ENCODE data around the gene COX6A1. TPM values are rescaled to one million over a fixed set of nuclear protein-coding genes. Genes with fewer than 3 reads are reported as not detected.
"Not testable (repeated sequence)": the region's sequence is repeated elsewhere in the genome, so short reads cannot be mapped to it uniquely, and the experiment has no call there.

Gene COX6A1
- total RNA-seq, 1 experiment from 2014 or later = 423 TPM

DNA sequence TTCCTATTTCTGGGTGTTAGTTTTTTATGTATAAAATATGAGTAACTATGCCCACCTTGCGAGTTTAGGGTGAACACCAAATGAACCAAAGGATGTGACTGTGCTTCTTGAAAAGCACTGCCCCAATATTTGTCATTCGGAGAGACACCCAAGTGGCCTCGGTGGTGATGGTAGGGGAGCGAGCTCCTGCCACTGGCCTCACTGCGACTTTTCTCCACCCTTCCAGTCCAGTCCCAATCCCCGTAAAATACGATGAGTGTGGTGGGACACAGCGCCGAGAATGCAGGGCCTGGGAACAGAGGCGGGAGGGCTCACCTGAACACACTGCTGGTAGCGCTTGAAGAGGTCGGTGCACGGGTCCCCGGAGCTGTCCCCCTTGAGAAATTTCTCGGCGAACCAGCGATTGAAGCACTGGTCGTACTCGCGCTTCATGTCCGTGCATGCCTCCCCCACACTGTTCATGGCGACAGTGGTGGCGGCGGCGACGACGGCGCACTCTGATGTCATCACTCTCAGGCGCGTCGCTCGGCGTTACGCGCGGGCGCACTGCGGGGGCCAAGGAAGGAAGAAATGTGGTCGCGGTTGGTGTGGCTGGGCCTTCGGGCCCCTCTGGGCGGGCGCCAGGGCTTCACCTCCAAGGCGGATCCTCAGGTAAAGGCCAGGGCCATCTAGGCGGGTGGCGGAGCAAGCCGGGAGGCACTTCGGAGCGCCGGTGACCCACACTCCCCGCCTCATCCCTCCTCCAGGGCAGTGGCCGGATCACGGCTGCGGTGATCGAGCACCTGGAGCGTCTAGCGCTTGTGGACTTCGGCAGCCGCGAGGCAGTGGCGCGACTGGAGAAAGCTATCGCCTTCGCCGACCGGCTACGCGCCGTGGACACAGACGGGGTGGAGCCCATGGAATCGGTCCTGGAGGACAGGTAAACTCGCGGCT, 8.3 kb downstream of the COX6A1 start, which contains the start of the genes GATC and TRIAP1:
TSS of gene GATC (plus strand) at position 534 of the 933 bp plus-strand sequence. CDS start at position 571, 37 bp downstream.
TSS of gene TRIAP1 (minus strand) at position 474 of the 933 bp plus-strand sequence. CDS start at position 462, 12 bp downstream.
- peak within 1 kb of the TSS; percentile 54 for H3K27ac ChIP-seq
- peak; percentile 78 to 84 for DNase-seq
- H3K36me3 ChIP-seq = peaks cover 18% of the 10 kb centered on the region
- peaks cover 4% of the 10 kb centered on the region; the same call in 1 of the 2 replicates for H3K4me1 ChIP-seq
- no peaks in the 10 kb centered on the region for H3K27me3 ChIP-seq
- no peaks in the 10 kb centered on the region for H3K9me3 ChIP-seq (replicated peaks)
- peak within 1 kb of the TSS; percentile 94 for H3K4me3 ChIP-seq

DNA sequence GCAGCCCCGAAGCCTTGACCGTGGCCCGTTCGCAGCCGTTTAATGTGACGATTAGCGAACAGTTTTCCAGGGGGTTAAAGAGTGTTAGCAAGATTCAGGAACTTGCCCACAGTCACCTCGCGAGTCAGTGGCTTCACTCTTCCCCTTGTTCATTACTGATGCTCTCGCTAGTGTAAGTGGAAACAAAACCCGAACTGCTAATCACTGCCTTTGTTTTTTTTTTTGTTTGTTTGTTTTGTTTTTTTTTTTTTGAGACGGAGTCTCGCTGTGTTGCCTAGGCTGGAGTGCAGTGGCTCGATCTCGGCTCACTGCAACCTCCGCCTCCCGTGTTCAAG, 8.9 kb downstream of the COX6A1 start:
- not testable (repeated sequence) for H3K27me3 ChIP-seq; DNase-seq; H3K4me1 ChIP-seq; H3K9me3 ChIP-seq (replicated peaks)
- Histone ChIP-seq H3K36me3 (peaks cover 18% of the 10 kb centered on the region), H3K4me3 (peak overlapping the region; percentile 94), H3K27ac (peak overlapping the region; percentile 54)

DNA sequence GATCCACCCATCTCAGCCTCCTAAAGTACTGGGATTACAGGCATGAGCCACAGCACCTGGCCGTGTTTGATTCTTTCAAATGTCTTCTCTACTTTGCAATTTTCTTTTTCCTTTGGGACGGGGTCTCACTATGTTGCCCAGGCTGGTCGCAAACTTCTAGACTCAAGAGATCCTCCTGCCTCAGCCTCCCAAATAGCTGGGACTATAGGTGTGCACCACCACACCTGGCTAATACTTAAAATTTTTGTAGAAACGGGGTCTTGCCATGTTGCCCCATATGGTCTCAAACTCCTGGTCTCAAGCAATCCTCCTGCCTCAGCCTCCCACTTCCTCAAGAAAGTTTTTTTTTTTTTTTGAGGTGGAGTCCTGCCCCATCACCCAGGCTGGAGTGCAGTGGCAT, 10.1 kb downstream of the COX6A1 start:
- Histone ChIP-seq H3K27me3 (no peaks in the 10 kb centered on the region), H3K27ac (no peak overlapping the region), H3K9me3 (replicated peaks) (no peaks in the 10 kb centered on the region), H3K36me3 (peaks cover 16% of the 10 kb centered on the region), H3K4me1 (peaks cover 4% of the 10 kb centered on the region; the same call in 1 of the 2 replicates), H3K4me3 (no peak overlapping the region)
- DNase-seq = no peak

DNA sequence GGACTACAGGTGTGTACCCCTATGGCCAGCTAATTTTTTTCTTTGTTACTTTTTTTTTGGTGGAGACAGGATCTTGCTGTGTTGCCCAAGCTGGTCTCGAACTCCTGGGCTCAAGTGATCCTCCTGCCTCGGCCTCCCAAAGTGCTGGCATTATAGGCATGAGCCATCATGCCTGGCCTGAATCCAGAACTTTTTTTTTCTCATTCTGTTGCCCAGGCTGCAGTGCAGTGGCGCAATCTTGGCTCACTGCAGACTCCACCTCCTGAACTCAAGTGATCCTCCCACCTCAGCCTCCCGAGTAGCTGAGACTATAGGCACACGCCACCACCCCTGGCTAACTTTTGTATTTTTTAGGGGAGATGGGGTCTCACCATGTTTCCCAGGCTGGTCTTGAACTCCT, 14.6 kb downstream of the COX6A1 start:
- peaks cover 32% of the 10 kb centered on the region for H3K36me3 ChIP-seq
- H3K27me3 ChIP-seq; H3K4me3 ChIP-seq; H3K4me1 ChIP-seq; DNase-seq; H3K9me3 ChIP-seq (replicated peaks); H3K27ac ChIP-seq: not testable (repeated sequence)

DNA sequence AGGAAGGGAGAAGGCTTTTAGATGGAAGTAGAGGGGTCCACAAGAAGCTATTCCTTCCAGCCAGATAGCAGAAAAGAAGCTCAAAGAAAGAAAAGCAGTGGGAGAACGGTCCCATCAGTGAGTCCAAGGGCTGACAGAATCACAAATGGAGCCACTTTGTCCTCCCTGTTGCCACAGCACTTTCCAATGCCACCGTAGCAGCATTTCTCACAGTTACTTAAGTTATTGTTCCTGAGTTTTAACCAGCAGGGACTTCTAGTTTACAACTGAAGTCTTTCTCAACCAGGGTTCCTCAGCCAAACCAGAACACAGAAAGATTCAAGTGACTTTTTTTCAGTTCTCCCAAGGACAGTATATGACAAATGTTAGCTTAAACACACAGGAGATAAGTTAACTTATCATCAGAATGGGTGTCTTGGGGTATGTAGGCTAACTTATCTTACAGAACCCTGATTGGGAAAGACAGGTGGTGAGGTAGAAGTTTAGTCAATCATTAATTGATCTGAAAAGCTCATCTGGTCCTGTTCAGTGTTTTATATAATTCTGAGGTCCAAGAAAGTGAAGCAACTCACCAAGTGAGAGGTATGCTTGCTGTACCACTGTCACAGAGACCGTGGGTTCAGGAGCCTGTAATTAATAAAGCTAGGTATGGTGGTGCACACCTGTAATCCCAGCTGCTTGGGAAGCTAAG, 15.3 kb downstream of the COX6A1 start:
- Histone ChIP-seq H3K9me3 (replicated peaks) (no peaks in the 10 kb centered on the region), H3K4me1 (no peaks in the 10 kb centered on the region), H3K27me3 (no peaks in the 10 kb centered on the region), H3K36me3 (peaks cover 35% of the 10 kb centered on the region), H3K27ac (no peak overlapping the region), H3K4me3 (no peak overlapping the region)
- DNase-seq = no peak

DNA sequence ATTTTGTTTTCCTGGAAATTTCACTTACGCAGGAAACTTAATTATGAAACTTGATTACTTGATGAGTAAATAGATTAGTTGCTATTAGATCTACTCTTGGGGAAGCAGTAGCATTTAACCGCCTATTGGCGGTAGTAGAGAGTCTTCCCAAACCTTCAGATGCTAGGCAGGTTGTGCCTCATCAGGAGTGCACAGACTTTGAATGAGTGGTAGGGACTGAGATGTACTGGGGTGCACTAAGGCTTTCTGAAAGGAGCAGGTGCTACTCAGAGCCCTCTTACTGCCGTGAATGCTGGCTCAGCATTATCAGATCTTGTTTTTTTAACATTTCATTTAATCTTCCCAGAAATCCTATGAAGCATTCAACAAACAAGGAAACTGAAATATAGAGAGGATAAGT, 16.1 kb downstream of the COX6A1 start:
- DNase-seq = peak in 1 of 2 experiments; percentile 50
- Histone ChIP-seq H3K27me3 (no peaks in the 10 kb centered on the region), H3K4me3 (no peak overlapping the region), H3K4me1 (no peaks in the 10 kb centered on the region), H3K27ac (no peak overlapping the region), H3K36me3 (peaks cover 43% of the 10 kb centered on the region), H3K9me3 (replicated peaks) (no peaks in the 10 kb centered on the region)

DNA sequence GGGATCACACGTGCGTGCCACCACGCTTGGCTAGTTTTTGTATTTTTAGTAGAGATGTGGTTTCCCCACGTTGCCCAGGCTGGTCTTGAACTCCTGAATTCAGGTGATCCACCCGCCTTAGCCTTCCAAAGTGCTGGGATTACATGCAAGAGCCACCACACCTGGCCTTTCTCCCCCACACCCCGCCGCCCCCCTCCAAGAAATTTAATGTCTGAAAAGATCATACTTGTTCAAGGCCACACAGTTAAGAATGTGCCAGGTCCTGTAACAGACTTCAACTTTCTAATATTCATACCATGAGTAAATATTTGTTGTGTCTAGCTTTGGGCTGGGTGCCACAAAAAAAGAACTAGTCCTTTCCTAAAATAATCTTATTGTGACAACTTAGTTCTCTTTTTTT, 17.4 kb downstream of the COX6A1 start:
- no peaks in the 10 kb centered on the region for H3K27me3 ChIP-seq
- peaks cover 47% of the 10 kb centered on the region for H3K36me3 ChIP-seq

DNA sequence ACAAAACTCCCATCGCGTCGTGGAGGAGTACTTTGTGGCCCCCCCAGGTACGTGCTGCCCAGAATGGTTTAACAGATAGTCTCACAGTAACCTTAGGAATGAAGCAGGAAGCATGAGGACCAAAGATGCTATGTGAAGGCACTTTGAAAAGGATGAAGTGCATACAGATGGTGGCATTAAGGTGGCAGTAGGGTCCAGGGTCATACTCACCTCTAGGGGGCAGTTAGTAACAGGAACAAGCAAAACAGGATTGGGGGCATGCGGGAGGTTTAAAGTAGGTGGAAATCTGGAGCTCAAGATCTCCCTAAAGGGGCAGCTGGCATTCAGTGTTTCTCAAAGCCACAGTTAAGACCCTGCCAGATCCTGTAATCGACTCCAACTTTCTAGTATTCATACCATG, 19.2 kb downstream of the COX6A1 start:
- peaks cover 58% of the 10 kb centered on the region for H3K36me3 ChIP-seq
- no peaks in the 10 kb centered on the region for H3K9me3 ChIP-seq (replicated peaks)
- no peaks in the 10 kb centered on the region for H3K27me3 ChIP-seq
- no peaks in the 10 kb centered on the region for H3K4me1 ChIP-seq
- no peak overlapping the region for H3K27ac ChIP-seq
- peak in 1 of 2 experiments; percentile 25 for DNase-seq
- no peak overlapping the region for H3K4me3 ChIP-seq

More for the DNA sequence above, 17.4 kb downstream of the COX6A1 start:
- no peaks in the 10 kb centered on the region for H3K4me1 ChIP-seq
- DNase-seq = no peak
- no peaks in the 10 kb centered on the region for H3K9me3 ChIP-seq (replicated peaks)
- no peak overlapping the region for H3K4me3 ChIP-seq
- H3K27ac ChIP-seq = no peak overlapping the region

DNA sequence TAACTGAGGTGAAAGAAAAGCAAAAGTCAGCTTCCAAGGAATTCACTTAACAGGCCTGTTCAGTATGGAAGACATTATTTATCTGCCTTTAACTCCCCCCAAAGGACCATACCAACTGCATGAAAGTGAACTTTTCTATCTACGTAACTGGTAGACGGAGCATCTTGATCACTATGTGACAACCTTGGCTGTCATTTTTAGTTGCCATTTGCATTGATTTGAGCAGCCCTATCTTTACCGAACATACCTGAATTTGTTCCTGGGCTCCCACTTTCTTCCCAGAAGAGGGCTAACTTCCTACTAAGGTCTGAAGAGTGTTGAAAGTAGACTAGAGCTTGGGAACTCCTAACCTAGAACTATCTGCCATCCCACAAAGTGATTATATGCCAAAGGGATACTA, 22.2 kb downstream of the COX6A1 start:
- no peaks in the 10 kb centered on the region for H3K9me3 ChIP-seq (replicated peaks)
- no peak overlapping the region for H3K4me3 ChIP-seq
- peaks cover 82% of the 10 kb centered on the region for H3K36me3 ChIP-seq
- no peaks in the 10 kb centered on the region for H3K27me3 ChIP-seq
- no peaks in the 10 kb centered on the region for H3K4me1 ChIP-seq
- no peak for DNase-seq
- H3K27ac ChIP-seq = no peak overlapping the region

DNA sequence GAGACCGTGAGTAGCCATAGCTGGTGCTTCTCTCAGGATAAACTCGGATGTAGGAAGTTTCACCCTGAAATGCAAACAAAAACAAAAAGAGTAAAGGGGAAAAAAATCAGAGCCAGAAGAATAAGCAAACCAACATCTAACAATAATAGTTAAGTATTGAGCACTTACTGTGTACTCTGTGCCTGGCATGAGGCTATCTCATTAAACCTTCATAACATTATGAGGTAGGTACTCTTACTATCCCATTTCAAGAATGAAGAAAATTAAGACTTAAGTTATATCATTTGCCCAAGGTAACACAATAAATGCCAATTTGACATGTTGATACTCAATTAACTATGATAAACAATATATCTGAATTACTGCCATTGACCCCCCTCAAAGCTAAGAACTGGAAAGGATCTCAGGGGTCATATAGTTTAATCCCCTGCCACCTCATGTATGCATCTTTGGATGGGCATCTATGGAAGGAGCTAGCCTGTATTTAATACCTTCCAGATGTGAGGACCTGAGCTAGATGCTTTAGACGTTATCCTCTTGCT, 24.3 kb downstream of the COX6A1 start:
- H3K4me1 ChIP-seq = no peaks in the 10 kb centered on the region
- H3K4me3 ChIP-seq = no peak overlapping the region
- H3K27me3 ChIP-seq = no peaks in the 10 kb centered on the region
- peaks cover 86% of the 10 kb centered on the region for H3K36me3 ChIP-seq
- no peak overlapping the region for H3K27ac ChIP-seq
- no peak for DNase-seq
- no peaks in the 10 kb centered on the region for H3K9me3 ChIP-seq (replicated peaks)

DNA sequence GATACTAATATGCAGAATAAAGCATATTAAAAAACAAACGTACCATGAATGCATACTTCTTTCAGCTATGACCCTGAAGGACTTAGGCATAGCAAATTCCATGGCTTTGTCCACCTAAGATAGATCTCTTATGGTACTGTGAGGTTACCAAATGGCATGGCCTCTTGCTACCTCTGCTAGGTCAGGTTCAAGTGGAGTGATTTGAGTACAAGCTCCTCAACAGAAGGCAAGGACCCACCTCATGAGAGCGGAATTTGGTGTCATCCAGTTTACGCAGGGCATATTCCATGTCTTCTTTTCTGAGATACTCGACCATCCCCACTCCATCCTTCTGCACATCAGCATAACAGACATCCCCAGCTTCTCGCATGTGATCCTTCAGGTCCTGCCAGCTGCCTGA, 25.8 kb downstream of the COX6A1 start:
- Histone ChIP-seq H3K27me3 (no peaks in the 10 kb centered on the region), H3K9me3 (replicated peaks) (no peaks in the 10 kb centered on the region), H3K4me3 (no peak overlapping the region), H3K27ac (no peak overlapping the region), H3K4me1 (no peaks in the 10 kb centered on the region), H3K36me3 (peaks cover 81% of the 10 kb centered on the region)
- no peak for DNase-seq

DNA sequence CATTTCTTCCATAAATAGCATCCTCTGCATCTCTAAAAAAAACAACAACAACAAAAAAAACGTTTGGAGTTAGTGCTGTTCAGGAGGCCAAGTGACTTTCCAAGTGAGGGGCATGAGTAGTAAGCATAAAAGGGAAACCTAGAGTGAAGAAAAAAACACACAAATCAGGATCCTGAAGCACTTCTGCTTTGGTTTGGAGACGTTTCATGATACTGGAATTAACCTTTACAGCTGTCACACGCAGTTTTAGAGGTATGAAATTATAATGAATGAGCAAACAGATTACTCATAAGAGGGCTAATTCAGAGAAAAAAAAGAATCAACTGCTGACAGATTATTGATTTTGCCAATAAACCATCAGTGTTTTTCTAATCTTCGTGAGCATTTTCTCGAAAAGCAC, 27.8 kb downstream of the COX6A1 start:
- peaks cover 64% of the 10 kb centered on the region for H3K36me3 ChIP-seq

DNA sequence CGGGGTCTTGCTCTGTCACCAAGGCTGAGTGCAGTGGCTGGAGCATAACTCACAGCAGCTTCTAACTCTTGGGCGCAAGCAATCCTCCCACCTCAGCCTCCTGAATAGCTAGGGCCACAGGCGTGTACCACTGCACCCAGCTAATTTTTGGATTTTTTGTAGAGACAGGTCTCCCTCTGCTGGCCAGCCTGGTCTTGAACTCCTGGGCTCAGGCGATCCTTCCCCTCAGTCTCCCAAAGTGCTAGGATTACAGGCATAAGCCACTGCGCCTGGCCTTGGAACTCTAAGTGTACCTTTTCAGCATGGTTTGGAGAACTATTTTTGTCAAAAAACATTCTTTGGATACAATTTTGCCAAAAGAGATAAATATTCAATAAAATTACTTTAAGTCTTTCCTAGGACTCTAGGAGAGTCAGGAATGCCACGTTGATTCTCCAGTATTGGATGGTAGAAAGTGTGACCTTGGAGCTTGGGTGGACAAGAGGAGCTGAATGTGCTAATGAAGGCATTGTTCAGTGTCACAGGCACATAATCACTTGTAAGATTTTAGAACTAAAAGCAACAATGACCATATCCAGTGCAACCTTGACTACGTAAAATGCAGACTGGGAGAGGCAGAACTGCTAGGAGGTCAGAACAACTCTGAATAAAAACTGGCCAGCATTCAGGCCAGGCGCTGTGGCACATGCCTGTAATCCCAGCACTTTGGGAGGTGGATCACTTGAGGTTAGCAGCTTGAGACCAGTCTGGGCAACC, 28.8 kb downstream of the COX6A1 start:
- Histone ChIP-seq H3K27me3 (no peaks in the 10 kb centered on the region), H3K4me3 (no peak overlapping the region), H3K4me1 (no peaks in the 10 kb centered on the region), H3K9me3 (replicated peaks) (no peaks in the 10 kb centered on the region), H3K36me3 (peaks cover 56% of the 10 kb centered on the region), H3K27ac (no peak overlapping the region)
- peak; percentile 26 to 59 for DNase-seq

More for the DNA sequence above, 27.8 kb downstream of the COX6A1 start:
- no peak for DNase-seq
- H3K9me3 ChIP-seq (replicated peaks) = no peaks in the 10 kb centered on the region
- H3K27me3 ChIP-seq = no peaks in the 10 kb centered on the region
- no peak overlapping the region for H3K4me3 ChIP-seq
- H3K4me1 ChIP-seq = no peaks in the 10 kb centered on the region
- no peak overlapping the region for H3K27ac ChIP-seq

DNA sequence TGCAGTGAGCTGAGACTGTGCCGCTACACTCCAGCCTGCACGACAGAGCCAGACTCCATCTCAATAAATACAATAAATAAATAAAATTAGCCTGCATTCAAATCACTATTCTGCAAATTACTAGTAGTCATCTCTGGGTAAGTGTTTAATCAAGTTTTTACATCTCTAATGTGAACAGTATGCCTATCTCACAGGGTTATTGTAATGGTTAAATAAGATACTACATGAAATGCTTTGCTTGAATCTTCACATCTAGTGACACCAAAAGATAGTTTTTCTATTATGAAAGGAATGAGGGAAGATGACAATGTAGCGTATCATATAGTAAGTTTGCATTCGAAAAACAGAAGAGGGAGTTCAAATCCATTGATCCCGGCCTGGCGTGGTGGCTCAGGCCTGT, 29.5 kb downstream of the COX6A1 start:
- Histone ChIP-seq H3K27me3 (no peaks in the 10 kb centered on the region), H3K9me3 (replicated peaks) (no peaks in the 10 kb centered on the region), H3K36me3 (peaks cover 50% of the 10 kb centered on the region), H3K27ac (no peak overlapping the region), H3K4me1 (no peaks in the 10 kb centered on the region), H3K4me3 (no peak overlapping the region)
- no peak for DNase-seq
